Measurements from ENCODE around the gene CCSER1.

- TF ChIP-seq EZH2phosphoT487 (IDR thresholded peaks at IDR 0.05; ENCODE audit: borderline replicate concordance) (no peak), CTCF (conservative IDR thresholded peaks at IDR 0.05; ENCODE audit: low read length) (no peak)
Observed at GRCh38 chr4:91436556-91436955, 1309.4 kb downstream of the CCSER1 start.

Data from Loucy (cell line).